CD4-positive, alpha-beta T cell treated with Interleukin-17A for 1 hour (primary cell): ENCODE measurements around the gene STX2.
"Not testable (repeated sequence)": the region's sequence is repeated elsewhere in the genome, so short reads cannot be mapped to it uniquely, and the experiment has no call there.

Source experiments
- DNase-seq: peaks from one replicate; pipeline ENCODE4 v3.0.0-alpha.2; 2020

Gene STX2

GRCh38 chr12:130868412-130868811 lies 29.4 kb upstream of the STX2 start:
- peak; percentile 62 for DNase-seq

GRCh38 chr12:130863298-130863697 lies 24.2 kb upstream of the STX2 start:
- no peak for DNase-seq

GRCh38 chr12:130862771-130863170 lies 23.7 kb upstream of the STX2 start:
- DNase-seq, result not testable (repeated sequence)

DNA sequence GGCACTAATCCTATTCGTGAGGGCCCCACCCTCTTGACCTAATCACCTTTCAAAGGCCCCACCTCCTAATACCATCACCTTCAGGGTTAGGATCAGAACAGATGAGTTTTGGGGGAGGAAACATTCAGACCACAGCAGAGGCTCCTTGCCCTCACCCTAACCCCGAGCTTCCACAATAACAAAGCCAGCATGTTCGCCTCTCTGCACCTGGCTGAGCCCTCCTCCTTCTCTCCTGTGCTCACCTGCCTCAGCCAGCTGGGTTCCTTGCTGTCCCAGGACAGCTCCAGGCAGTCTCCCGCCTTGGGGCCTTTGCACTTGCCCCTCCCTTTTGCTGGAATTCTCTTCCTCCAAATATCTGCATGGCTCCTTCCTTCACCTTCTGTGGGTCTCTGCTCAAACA lies 23.1 kb upstream of the STX2 start:
- DNase-seq, result no peak

DNA sequence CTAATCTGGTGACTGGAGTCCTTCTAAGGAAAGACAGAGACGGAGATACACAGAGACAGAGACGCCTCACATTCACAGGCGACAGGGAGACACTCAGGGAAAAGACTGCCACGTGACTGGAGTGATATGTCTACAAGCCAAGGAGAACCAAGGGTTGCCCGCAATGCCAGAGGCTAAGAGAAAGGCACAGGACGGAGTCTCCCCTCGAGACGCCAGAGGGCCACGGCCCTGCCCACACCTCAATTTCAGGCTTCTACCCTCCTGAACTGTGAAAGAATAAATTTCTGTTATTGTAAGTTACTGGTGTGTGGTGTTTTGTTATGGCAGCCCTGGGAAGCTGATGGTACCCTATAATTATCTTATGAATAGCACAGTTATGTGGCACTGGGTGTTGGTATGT lies 21.3 kb upstream of the STX2 start:
- no peak for DNase-seq

GRCh38 chr12:130859161-130859560 lies 20.1 kb upstream of the STX2 start:
- no peak for DNase-seq

DNA sequence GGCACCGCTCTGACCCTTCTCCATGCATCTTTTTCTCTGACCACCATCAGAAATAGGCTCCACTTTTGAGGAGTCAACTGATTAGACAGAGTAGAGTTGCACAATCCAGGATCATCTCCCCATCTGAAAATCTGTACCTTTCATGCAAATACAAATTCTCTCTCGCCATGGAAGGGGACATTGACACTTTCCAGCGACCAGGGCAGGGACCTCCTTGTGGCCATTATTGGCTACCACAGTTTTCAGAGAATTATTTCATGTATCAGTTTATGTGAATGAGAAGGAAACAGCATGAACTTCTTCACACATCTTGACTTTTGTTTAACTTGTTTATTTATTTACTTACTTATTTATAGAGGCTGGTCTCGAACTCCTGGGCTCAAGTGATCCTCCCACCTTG lies 19.0 kb upstream of the STX2 start:
- DNase-seq, result no peak

DNA sequence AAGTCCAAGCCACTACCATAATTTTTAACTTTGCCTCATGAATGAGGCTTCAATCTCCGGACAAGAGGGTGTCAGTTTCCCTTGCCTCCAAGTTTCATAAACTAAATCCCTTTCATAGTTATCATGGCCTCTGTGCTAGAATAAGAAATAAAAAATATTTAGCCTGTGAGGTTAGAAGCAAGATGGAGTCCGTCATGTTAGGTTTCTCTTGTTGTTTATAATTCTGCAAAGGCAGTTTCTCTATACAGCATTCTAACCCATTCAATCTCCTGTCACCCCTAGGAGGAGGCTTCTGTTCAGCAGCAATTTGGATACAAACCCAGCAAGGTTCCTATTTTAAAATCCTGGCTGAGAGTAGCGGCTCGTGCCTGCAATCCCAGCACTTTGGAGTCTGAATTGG lies 17.0 kb upstream of the STX2 start:
- no peak for DNase-seq

GRCh38 chr12:130850418-130851021 lies 11.5 kb upstream of the STX2 start:
- DNase-seq, result no peak

- DNase-seq, result no peak
These were observed 10.7 kb upstream of the STX2 start for GRCh38 chr12:130849561-130850417.

DNA sequence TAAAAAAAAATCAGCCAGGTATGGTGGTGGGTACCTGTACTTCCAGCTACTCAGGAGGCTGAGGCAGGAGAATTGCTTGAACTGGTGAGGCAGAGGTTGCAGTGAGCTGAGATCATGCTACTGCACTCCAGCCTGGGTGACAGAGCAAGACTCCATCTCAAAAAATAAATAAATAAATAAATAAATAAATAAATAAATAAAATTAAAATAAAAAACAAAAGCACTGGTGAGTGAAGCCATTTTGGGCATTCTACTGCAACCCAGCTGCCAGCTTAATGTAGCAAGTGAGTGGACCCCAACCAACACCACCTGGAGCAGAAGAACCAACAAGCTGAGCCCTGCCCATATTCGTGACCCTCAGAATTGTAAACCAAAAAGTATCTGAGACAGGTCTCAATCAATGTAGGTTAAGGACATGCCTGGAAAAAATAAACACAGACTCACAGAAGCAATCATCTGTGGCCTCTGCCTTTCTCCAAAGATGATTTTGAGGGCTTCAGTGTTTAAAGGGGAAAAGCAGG lies 9.8 kb upstream of the STX2 start:
- DNase-seq, result not testable (repeated sequence)

GRCh38 chr12:130848105-130848504 lies 9.1 kb upstream of the STX2 start:
- not testable (repeated sequence) for DNase-seq

DNA sequence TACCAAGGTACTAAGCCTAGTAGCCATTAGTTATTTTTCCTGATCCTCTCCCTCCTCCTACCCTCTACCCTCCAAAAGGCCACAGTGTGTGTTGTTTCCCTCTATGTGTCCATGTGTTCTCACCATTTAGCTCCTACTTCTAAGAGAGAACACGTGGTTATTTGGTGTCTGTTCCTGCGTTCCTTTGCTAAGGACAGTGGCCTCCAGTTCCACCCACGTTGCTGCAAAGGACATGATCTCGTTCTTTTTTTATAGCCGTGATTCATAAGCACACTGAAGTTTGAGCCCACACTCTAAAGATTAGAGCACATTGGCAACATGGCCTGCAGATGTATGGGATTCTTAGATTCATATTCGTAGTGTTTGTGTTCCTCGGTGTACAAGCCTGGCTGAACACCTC lies 8.1 kb upstream of the STX2 start:
- no peak for DNase-seq

DNA sequence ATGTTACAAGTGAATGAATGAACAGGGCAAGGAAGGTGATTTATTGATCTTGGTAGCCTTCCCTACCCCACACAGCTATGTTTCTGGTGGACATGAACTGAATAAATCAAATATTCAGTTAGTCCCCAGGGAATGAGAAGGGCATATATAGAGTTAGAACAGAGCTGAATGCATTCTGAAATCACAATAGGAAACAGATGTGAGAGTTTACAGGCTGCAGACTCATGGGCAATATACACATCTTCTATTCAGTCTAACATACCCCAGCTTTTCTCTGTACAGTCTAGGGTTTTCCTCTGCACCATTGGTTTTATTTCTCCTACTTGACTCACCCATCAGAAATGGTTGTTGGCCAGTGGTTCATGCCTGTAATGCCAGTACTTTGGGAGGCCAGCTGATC lies 7.3 kb upstream of the STX2 start:
- no peak for DNase-seq

- no peak for DNase-seq
These were observed 837 bp upstream of the STX2 start for GRCh38 chr12:130839770-130840404.

- peak; percentile 26 for DNase-seq
These were observed 633 bp downstream of the STX2 start for GRCh38 chr12:130838284-130838950.

- no peak for DNase-seq
These were observed 3.6 kb downstream of the STX2 start for GRCh38 chr12:130835436-130835835.

GRCh38 chr12:130835011-130835410 lies 4.0 kb downstream of the STX2 start:
- no peak for DNase-seq

DNA sequence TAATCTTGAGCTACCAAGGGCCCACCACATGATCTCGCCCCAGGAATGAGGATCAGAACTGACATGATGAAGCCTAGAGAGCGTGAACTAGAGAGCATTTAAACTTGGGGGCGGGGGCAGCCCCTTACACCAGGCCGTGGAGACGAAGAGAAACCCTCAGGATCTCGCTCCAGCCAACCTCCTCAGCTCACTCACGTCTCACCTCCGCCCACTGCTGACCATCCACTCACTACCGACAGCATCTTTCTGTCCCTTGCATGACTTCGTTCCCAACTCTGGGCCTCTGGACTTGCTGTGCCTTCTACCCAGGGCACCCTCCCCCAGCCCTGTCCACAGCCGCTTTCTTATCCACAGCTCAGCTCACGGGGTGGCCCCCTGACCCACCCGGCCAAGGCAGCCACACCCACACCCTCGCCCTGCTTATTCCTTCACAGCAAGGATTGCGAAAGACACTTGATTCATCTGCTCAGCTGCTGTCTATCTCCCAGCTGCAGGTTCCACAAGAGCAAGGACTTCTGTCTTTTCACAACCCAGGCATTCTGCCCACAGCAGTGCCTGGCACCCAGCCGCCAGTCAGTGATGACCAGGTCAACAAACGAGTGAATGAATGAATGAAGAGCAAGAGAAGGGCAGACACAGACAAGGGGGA lies 6.4 kb downstream of the STX2 start:
- DNase-seq, result no peak

DNA sequence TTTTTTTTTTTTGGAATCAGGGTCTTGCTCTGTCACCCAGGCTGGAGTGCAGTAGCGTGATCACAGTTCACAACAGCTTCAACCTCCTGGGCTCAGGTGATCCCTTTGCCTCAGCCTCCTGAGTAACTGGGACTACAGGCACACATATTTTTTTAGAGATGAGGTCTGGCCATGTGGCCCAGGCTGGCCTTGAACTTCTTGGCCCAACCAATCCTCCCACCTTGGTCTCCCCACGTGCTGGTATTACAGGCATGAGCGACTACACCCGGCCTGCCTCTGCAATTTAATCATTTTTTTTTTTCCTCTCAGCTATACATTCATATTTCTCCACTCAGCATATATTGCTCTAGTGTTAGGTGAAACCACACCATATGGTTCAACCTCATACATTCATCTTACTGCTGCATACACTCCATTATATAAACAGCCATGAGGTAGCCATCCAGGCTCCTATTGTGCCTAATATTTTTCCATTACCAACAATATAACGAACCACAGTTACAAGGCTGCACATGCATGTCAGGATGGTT lies 7.1 kb downstream of the STX2 start:
- no peak for DNase-seq

- no peak for DNase-seq
These were observed 7.8 kb downstream of the STX2 start for GRCh38 chr12:130831246-130831645.

DNA sequence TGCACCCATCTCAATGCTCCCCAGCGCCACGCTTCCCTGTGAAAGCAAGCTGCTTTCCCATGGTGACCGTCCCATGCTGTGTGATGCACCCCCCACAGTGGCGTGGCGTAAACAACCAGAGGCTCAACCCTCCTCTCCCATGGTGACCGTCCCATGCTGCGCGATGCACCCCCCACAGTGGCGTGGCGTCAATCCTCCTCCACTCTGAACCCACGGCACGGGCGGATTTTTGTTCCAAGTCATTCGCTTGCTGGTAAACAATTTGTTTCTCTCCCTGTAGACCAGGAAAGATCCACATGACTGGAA lies 8.9 kb downstream of the STX2 start:
- DNase-seq, result no peak
